ENCODE data around the gene SH3PXD2A. TPM values are rescaled to one million over a fixed set of nuclear protein-coding genes. Genes with fewer than 3 reads are reported as not detected.

The SH3PXD2A gene
- total RNA-seq, 1 donor = 29.0 TPM

- no peak overlapping the region for H2AFZ ChIP-seq (ENCODE audit: low read length)
- no peaks in the 10 kb centered on the region for H3K36me3 ChIP-seq (ENCODE audit: insufficient read depth, low read length)
- DNase-seq (ENCODE audit: insufficient read length, low spot score, missing footprints) = no peak
- H3K27me3 ChIP-seq (ENCODE audit: insufficient read depth, low read length) = no peaks in the 10 kb centered on the region
- H3K4me1 ChIP-seq (ENCODE audit: insufficient read depth, low read length) = peaks cover 12% of the 10 kb centered on the region
- no peak overlapping the region for H3K4me2 ChIP-seq (ENCODE audit: insufficient read depth, low read length)
- peak; percentile 62 for TF ChIP-seq CTCF (IDR thresholded peaks at IDR 0.05; ENCODE audit: extremely low read depth, low read depth, low read length)
- no peak overlapping the region for H3K27ac ChIP-seq (ENCODE audit: low read depth, low read length)
- H4K20me1 ChIP-seq (ENCODE audit: insufficient read depth, low read length) = peaks cover 7% of the 10 kb centered on the region
- no peaks in the 10 kb centered on the region for H3K9me3 ChIP-seq (ENCODE audit: low read depth, low read length)
- H3K4me3 ChIP-seq (ENCODE audit: insufficient read depth, low read length) = no peak overlapping the region
- no peaks in the 10 kb centered on the region for H3K79me2 ChIP-seq (ENCODE audit: insufficient read depth, low read length)
These were observed 102.6 kb downstream of the SH3PXD2A start for GRCh38 chr10:103752680-103753248.

- H3K4me2 ChIP-seq (ENCODE audit: insufficient read depth, low read length) = no peak overlapping the region
These were observed 103.6 kb downstream of the SH3PXD2A start for GRCh38 chr10:103751667-103752290.

GRCh38 chr10:103750836-103751235 lies 104.5 kb downstream of the SH3PXD2A start:
- Histone ChIP-seq H3K27me3 (ENCODE audit: insufficient read depth, low read length) (no peaks in the 10 kb centered on the region), H3K27ac (ENCODE audit: low read depth, low read length) (no peak overlapping the region), H3K4me2 (ENCODE audit: insufficient read depth, low read length) (no peak overlapping the region), H3K9me3 (ENCODE audit: low read depth, low read length) (no peaks in the 10 kb centered on the region), H3K4me3 (ENCODE audit: insufficient read depth, low read length) (no peak overlapping the region), H3K79me2 (ENCODE audit: insufficient read depth, low read length) (no peaks in the 10 kb centered on the region), H3K36me3 (ENCODE audit: insufficient read depth, low read length) (no peaks in the 10 kb centered on the region), H2AFZ (ENCODE audit: low read length) (no peak overlapping the region), H4K20me1 (ENCODE audit: insufficient read depth, low read length) (peaks cover 2% of the 10 kb centered on the region), H3K4me1 (ENCODE audit: insufficient read depth, low read length) (peaks cover 12% of the 10 kb centered on the region)
- no peak for TF ChIP-seq CTCF (IDR thresholded peaks at IDR 0.05; ENCODE audit: extremely low read depth, low read depth, low read length)
- no peak for DNase-seq (ENCODE audit: insufficient read length, low spot score, missing footprints)

More at GRCh38 chr10:103751667-103752290, 103.6 kb downstream of the SH3PXD2A start:
- no peaks in the 10 kb centered on the region for H3K36me3 ChIP-seq (ENCODE audit: insufficient read depth, low read length)
- no peaks in the 10 kb centered on the region for H3K79me2 ChIP-seq (ENCODE audit: insufficient read depth, low read length)
- no peak overlapping the region for H3K27ac ChIP-seq (ENCODE audit: low read depth, low read length)
- H3K27me3 ChIP-seq (ENCODE audit: insufficient read depth, low read length) = no peaks in the 10 kb centered on the region
- H3K9me3 ChIP-seq (ENCODE audit: low read depth, low read length) = no peaks in the 10 kb centered on the region
- no peak overlapping the region for H2AFZ ChIP-seq (ENCODE audit: low read length)
- DNase-seq (ENCODE audit: insufficient read length, low spot score, missing footprints) = no peak
- H4K20me1 ChIP-seq (ENCODE audit: insufficient read depth, low read length) = peaks cover 4% of the 10 kb centered on the region
- no peak overlapping the region for H3K4me3 ChIP-seq (ENCODE audit: insufficient read depth, low read length)
- H3K4me1 ChIP-seq (ENCODE audit: insufficient read depth, low read length) = peaks cover 12% of the 10 kb centered on the region
- no peak for TF ChIP-seq CTCF (IDR thresholded peaks at IDR 0.05; ENCODE audit: extremely low read depth, low read depth, low read length)

- Histone ChIP-seq H2AFZ (ENCODE audit: low read length) (no peak overlapping the region), H3K79me2 (ENCODE audit: insufficient read depth, low read length) (no peaks in the 10 kb centered on the region), H3K9me3 (ENCODE audit: low read depth, low read length) (no peaks in the 10 kb centered on the region), H3K27ac (ENCODE audit: low read depth, low read length) (no peak overlapping the region), H3K4me2 (ENCODE audit: insufficient read depth, low read length) (no peak overlapping the region), H3K4me1 (ENCODE audit: insufficient read depth, low read length) (peaks cover 15% of the 10 kb centered on the region), H4K20me1 (ENCODE audit: insufficient read depth, low read length) (peaks cover 2% of the 10 kb centered on the region), H3K27me3 (ENCODE audit: insufficient read depth, low read length) (no peaks in the 10 kb centered on the region), H3K4me3 (ENCODE audit: insufficient read depth, low read length) (no peak overlapping the region), H3K36me3 (ENCODE audit: insufficient read depth, low read length) (no peaks in the 10 kb centered on the region)
- no peak for TF ChIP-seq CTCF (IDR thresholded peaks at IDR 0.05; ENCODE audit: extremely low read depth, low read depth, low read length)
- DNase-seq (ENCODE audit: insufficient read length, low spot score, missing footprints) = no peak
These were observed 105.6 kb downstream of the SH3PXD2A start for GRCh38 chr10:103749779-103750178.
